Adrenal gland (tissue), 5 donors: ENCODE results near the gene ADSS1.

Source experiments
- CTCF ChIP-seq, 6 experiments: fragments of 450-650 bp in 4 of 6; fragments of 200-600 bp in 2 of 6; sonication (generic) in 1 of 6; IDR thresholded peaks; 1 replicate in 5 of 6; 2 replicates in 1 of 6; pipeline versions ENCODE4 v1.5.1 to v1.8.0; 2016 to 2021; ENCODE audit warnings: antibody characterized with exemption in 6 of 6, mild to moderate bottlenecking in 2 of 6, moderate library complexity in 1 of 6
- POLR2A ChIP-seq, 2 donors: fragments of 450-650 bp; IDR thresholded peaks; one replicate each; pipeline ENCODE4 v1.6.1; 2017; ENCODE audit warnings: antibody characterized with exemption in 2 of 2, mild to moderate bottlenecking in 2 of 2, moderate library complexity in 1 of 2
- donor health status: DM: no; HTN: no; CAD: no.

DNA sequence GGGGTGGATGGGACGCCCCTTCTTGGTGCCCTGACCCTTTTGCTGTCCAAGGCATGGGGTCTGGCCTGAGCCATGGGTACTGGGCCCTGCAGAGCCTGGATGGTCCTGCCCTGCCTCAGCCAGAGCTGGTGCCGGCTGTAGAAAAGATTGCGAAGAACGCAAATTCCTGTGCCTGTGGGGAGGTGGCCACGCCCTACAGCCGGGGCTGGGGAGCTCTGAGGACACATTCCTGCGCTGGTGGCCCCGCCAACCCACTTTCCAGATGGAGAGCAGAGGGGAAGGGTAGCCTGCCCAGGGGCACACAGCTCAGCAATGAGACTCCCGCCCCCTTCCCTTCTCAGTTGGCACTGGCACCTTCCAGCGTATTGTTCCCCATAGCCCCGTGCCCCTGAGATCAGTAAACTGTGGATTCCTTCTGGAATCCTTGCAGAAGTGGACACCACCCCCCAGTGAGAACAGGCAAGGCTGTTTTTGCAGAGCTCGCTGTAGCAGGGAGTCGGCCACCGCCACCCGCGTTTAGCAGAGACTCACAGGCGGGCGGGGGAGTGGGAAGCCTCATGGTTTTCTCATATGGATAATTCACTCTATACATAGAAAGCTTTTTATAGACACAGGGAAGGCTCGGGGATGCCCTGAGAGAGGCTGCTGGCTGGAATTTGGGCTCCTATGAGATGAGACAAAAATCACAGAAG lies 26.0 kb upstream of the ADSS1 start:
- no peak for TF ChIP-seq CTCF (IDR thresholded peaks at IDR 0.05)
- no peak for TF ChIP-seq POLR2A (IDR thresholded peaks at IDR 0.05)
